Upper lobe of right lung (tissue), 1 donor: ENCODE measurements around the gene CNTNAP2. TPM values are rescaled to one million over a fixed set of nuclear protein-coding genes. Genes with fewer than 3 reads are reported as not detected.

Experiments
- ATAC-seq: fragments of 200-7000 bp; cut with Tn5 transposase; one replicate; pipeline ENCODE4 v1.9.1; 2020; ENCODE audit warnings: mild to moderate bottlenecking, moderate library complexity
- DNase-seq: peaks from one replicate; pipeline ENCODE4 v3.0.0-alpha.2; 2020
- H3K27ac ChIP-seq: fragments of 200-600 bp; one replicate; pipeline ENCODE4 v1.8.0; 2022
- H3K27me3 ChIP-seq: fragments of 200-600 bp; one replicate; pipeline ENCODE4 v1.8.0; 2022; ENCODE audit warnings: mild to moderate bottlenecking
- H3K36me3 ChIP-seq: fragments of 200-600 bp; one replicate; pipeline ENCODE4 v1.8.0; 2022
- H3K4me1 ChIP-seq: fragments of 200-600 bp; one replicate; pipeline ENCODE4 v1.8.0; 2022
- H3K4me3 ChIP-seq: fragments of 200-600 bp; one replicate; pipeline ENCODE4 v1.8.0; 2022; ENCODE audit warnings: mild to moderate bottlenecking
- H3K9me3 ChIP-seq: fragments of 200-600 bp; one replicate; pipeline ENCODE4 v1.8.0; 2022
- intact Hi-C: fragments of 100-400 bp; cut with DNase I; formaldehyde crosslinking; loops from one replicate; pipeline ENCODE4 v1.11.0; 2022
- total RNA-seq: library from RNA; stranded (reverse); fragmentation: NEBNext Ultra II Directional; extraction: Animal tissue kit (Norgen Biotek cat#: 25700); gene quantifications from one replicate; pipeline ENCODE4 v1.2.1, GENCODE V29; 2021
- TF ChIP-seq, protein P1 (sequence below): fragments of 200-600 bp; IDR thresholded peaks from one replicate; pipeline ENCODE4 v1.8.0; 2022; ENCODE audit warnings: antibody characterized with exemption
- donor health status: DM: no; HTN: yes; CAD: no; lungs with severe emphysema.

The CNTNAP2 gene
- total RNA-seq, 1 donor from 2014 or later: 0.41 TPM

DNA sequence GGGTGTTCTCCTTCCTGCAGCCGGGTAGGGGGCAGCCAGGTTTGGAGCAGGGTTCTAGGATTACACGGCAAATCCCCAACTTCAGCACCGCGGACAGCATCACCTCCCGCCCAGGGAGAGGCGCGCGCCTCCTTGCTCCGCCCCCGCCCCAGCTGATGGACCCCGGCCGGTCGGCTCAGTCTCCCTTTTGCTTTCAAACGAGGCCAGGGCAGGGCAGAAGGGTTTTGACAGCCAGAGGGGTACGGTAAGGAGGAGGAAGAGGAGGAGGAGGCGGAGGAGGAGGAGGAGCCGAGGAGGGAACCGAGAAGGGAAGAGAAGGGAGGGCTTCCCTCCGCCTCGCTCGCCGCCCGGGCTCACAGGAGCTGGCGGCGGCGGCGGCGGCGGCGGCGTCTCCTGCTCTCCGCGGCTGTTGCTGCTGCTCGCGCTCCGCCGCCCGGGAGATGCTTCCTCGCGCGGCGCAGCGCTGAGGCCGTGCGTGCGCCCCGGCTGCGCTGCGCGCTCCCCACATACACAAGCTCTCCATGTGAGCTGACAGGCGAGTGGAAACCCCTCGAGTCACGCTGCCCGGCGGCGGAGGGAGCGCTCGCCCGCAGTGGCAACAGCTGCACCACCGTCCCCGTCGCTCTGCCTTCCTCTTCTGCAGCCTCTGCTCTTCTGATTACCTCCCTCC lies 615 bp upstream of the CNTNAP2 start:
- intact Hi-C loops: no loop called here
- Histone ChIP-seq H3K27me3 (peaks cover 18% of the 10 kb centered on the region), H3K9me3 (no peaks in the 10 kb centered on the region)

DNA sequence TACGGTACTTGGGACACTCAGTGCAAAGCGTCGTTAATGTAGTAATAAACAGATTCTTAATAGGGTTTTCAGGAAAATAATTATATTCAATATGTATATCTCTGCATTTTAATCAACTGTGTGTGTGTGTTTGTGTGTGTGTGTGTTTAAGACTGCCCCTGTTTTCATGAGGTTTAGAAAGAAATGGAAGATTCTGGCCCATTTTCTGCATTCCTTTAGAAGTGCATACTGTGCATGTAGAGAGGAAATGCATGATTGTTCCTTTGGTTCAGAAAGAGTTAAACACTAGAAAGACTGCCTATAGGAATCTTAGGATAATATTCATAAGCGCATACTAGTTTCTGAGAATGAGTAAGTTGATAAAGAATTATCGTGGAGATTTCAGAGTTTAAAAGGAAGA lies 975 bp downstream of the CNTNAP2 start:
- H3K4me1 ChIP-seq: peaks cover 8% of the 10 kb centered on the region
- H3K27ac ChIP-seq: no peak overlapping the region
- H3K9me3 ChIP-seq: no peaks in the 10 kb centered on the region
- TF ChIP-seq, protein P1, sequence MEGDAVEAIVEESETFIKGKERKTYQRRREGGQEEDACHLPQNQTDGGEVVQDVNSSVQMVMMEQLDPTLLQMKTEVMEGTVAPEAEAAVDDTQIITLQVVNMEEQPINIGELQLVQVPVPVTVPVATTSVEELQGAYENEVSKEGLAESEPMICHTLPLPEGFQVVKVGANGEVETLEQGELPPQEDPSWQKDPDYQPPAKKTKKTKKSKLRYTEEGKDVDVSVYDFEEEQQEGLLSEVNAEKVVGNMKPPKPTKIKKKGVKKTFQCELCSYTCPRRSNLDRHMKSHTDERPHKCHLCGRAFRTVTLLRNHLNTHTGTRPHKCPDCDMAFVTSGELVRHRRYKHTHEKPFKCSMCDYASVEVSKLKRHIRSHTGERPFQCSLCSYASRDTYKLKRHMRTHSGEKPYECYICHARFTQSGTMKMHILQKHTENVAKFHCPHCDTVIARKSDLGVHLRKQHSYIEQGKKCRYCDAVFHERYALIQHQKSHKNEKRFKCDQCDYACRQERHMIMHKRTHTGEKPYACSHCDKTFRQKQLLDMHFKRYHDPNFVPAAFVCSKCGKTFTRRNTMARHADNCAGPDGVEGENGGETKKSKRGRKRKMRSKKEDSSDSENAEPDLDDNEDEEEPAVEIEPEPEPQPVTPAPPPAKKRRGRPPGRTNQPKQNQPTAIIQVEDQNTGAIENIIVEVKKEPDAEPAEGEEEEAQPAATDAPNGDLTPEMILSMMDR: no peak
- ATAC-seq: no peak
- H3K36me3 ChIP-seq: no peaks in the 10 kb centered on the region
- no peak for DNase-seq
- peaks cover 18% of the 10 kb centered on the region for H3K27me3 ChIP-seq
- intact Hi-C loops: no loop called here
- H3K4me3 ChIP-seq: no peak overlapping the region

More for the DNA sequence above, 615 bp upstream of the CNTNAP2 start:
- DNase-seq (peak; percentile 68), ATAC-seq (peak; percentile 89)
- TF ChIP-seq, protein P1: no peak
- Histone ChIP-seq H3K4me3 (peak overlapping the region; percentile 37), H3K27ac (no peak overlapping the region), H3K4me1 (peaks cover 8% of the 10 kb centered on the region), H3K36me3 (no peaks in the 10 kb centered on the region)

DNA sequence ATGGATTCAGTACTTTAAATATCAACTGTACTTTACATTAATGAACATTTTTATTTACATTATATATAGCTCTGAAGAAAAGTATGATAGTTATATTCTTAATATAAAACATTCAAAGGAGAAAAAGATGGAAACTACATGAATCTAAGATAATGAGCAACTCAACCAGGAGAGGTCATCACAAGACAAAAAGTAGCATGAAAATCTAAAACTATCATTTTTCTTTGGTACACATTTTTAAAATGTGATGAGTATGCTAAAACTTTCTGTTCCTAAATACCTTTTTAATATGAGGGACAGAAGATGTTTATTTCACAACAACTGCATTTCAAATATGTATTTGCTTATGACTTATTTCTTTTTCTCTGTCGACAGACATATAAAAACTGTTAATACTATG lies 2.4 kb downstream of the CNTNAP2 start:
- intact Hi-C loops: no loop called here
- Histone ChIP-seq H3K27ac (no peak overlapping the region), H3K9me3 (no peaks in the 10 kb centered on the region), H3K4me3 (no peak overlapping the region), H3K36me3 (no peaks in the 10 kb centered on the region), H3K4me1 (peaks cover 8% of the 10 kb centered on the region), H3K27me3 (peaks cover 18% of the 10 kb centered on the region)
- no peak for DNase-seq
- ATAC-seq: no peak
- TF ChIP-seq, protein P1: no peak

DNA sequence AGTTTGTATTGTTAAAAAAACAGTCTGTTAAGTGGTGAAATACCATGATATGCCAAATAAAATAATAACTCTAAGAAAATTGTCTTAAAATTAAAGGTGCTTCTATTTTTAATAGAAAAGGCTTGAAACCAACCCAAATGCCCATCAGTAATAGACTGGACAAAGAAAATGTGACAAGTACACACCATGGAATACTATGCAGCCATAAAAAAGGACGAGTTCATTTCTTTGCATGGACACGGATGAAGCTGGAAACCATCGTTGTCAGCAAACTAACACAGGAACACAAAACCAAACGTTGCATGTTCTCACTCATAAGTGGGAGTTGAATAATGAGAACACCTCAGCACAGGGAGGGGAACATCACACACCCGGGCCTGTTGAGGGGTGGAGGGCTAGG lies 7.1 kb downstream of the CNTNAP2 start:
- Histone ChIP-seq H3K4me1 (no peaks in the 10 kb centered on the region), H3K9me3 (no peaks in the 10 kb centered on the region), H3K27me3 (peaks cover 8% of the 10 kb centered on the region), H3K36me3 (no peaks in the 10 kb centered on the region), H3K27ac (no peak overlapping the region), H3K4me3 (no peak overlapping the region)
- no peak for DNase-seq
- intact Hi-C loops: no loop called here
- ATAC-seq: no peak
- TF ChIP-seq, protein P1: no peak

DNA sequence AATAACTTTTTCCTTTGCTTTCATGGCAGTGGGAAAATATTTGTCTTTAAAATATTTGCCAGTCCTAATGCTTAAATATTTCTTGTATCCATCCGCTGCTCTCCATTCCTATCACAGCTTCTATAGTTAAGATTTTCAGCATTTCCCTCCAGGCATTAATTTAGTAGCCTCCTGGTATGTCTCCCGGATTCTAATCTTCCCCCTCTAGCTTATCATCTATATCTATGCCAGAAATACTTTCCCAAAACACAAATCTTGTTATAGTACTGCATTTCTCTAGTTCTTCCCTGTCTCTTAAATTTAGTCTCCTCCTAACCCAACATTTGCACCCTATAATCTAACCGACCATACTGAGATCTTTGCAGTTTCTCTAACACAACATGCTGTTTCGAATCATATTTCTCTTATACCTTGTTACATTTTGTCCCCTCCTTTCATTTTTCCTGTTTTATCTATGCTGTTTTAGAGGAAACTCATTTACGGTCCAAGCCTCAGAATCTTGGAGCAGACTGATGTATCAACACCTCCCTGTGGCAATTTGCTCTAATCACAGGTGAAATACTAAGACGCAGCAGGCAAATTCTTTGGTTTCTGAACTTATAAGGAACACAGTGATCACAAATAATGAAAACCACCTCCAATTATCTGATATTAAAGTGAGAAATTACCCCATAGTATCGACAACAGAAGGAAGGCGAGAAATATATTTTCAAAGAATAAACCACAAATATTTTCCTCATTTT lies 10.3 kb downstream of the CNTNAP2 start:
- Histone ChIP-seq H3K27me3 (no peaks in the 10 kb centered on the region), H3K4me3 (no peak overlapping the region), H3K27ac (no peak overlapping the region), H3K36me3 (no peaks in the 10 kb centered on the region), H3K4me1 (no peaks in the 10 kb centered on the region), H3K9me3 (no peaks in the 10 kb centered on the region)
- intact Hi-C loops: no loop called here
- TF ChIP-seq, protein P1: no peak
- no peak for DNase-seq
- ATAC-seq: no peak
